HG03066 (cell line): ENCODE data around the gene DGKD.

Experiments used
- ATAC-seq: cut with Tn5 transposase; IDR thresholded peaks from one replicate; pipeline ENCODE4 v1.9.1; 2021; ENCODE audit warnings: low read depth; ENCODE audit not compliant: unreplicated experiment

DGKD gene

DNA sequence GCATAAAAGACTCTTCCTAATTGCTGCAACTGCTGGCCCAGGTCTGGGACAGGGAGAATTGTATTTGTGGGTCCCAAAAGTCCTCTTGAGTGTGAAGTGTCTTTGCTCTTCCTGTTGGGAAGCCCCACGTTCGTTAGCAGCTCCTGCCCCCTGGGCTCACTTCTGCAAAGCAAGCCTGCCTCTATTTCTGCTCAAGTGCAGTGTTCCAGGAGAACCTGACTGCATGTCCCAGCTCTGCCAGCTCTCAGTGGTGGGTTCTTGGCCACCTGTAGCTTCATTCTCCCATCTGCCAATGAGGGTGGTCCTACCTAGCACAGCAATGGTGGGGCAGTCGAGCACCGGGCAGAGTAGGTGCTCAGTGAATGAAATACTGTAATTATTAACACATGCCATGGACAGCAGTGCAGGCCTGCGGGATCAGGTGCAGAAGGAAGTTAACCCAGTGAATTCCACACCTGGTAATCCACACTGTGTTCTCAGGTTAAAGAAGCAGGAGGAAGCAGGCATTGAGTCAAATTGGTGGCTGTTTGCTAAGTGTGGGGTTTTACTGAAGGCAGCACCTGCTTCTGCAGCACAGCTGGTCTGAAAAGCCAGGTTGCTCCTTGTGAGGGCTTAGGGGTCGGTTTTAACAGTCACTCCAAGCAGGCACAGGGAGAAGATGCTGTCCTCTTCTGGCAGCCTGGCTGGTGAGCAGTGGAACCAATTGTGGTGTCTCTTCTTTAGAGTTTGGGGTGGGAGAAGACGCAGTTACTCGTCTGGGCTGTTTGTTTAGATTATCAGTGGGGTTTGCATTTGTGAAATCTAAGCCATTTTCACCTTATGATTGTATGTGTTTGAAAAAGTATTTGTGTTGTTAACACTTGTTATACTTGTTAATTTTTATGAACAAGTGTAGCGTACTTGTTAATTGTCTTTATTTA is 54.3 kb downstream of the DGKD start:
- ATAC-seq = no peak

DNA sequence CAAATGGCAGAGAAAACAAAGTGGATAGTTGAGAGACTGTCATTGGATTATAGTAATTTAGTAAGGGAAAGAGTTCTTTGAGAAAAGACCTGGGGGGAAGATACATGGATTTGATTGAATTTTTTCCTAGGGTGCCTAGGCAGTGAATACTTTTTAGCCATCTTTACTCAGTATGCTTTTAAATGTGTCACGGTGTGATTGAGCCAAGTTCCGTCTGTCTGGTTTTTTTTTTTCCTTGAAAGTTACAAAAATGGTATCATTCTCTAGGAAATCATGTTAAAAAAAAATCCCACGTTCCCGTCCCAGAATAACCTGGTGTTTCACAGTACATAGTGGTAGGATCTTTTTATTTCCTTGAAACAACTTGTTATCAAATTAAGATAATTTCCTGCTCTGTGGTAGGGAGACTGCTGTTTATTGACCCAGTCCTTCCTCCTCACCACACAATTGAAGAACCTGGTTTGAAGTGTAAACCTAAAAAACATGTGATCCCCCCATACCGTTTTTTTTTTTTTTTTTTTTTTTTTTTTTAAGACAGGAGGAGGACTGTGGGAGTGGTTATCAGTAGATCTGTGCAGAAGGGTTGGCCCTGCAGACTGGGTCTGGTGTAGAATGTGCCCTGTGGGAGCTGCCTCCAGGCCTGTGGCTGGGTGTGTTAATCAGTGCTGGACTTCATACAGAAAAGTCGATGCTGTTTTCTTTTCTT is 55.1 kb downstream of the DGKD start:
- no peak for ATAC-seq

DNA sequence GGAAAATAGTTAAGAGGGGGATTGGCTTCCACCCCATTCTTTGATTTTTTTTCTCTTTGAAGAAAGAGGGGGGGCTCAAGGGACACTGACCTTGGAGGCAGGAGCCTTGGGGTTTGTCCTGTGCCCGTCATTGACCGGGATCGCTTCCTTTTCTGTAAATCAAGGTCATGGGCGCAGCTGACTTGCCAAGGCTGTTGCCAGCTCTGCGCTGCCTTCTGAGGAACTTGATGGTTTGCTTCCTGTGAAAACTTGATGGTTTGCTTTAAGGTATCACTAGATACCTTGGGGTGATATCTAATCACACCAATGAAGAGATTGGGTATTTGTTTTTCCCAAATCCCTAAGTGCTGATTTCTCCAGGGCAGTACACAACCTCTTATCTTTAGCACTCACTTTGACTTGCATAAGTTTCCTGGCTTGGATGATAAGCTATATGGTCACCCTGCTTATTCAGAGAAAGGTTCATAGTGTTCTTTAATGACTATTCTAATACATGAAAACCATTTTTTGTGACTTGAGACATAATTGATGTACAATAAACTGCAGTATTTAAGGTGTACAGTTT is 56.0 kb downstream of the DGKD start:
- no peak for ATAC-seq

DNA sequence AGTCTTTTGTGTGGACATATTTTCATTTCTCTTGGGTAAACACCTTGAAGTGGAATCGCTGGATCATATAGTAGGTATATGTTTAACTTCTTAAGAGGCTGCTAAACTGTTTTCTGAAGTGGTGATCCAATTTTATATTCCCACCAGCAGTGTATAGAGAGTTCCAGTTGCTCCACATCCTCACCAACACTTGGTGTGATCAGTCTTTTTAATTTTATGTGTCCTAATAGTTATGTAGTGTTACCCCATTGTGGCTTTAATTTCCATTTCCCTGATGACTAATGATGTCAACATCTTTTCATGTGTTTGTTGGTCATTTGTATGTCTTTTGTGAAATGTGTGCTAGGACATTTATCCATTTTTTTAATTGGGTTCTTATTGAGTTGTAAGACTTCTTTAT is 56.9 kb downstream of the DGKD start:
- no peak for ATAC-seq

DNA sequence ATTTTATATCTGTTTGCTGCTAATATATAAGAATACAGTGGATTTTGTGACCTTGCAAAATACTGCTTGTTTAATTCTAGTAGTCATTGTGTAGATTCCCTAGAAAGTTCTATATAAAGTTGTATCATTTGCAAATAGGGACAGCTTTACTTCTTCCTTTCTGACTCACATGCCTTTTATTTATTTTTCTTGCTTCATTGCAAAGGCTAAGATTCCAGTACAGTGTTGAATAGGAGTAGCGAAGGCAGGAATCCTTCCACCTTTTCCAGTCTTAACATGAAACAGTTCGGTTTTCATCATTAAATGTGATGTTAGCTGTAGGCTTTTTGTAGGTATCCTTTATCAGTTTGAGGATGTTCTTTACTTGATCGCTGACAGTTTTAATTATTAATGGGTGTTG is 58.1 kb downstream of the DGKD start:
- ATAC-seq = no peak

DNA sequence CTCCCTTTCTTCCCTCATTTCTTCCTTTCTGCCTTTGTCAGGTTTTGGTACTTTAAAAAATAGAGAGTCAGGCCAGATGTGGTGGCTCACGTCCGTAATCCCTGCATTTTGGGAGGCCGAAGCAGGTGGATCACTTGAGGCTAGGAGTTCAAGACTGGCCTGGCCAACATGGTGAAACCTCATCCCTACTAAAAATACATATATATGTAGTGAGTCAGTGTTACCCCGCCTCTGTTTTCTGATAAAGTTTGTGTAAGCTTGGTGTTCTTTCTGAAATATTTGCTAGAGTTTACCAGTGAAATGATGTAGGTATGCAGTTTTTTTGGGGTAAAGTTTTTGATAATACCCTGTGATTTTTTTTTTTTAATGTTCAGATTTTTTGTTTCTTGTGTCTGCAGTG is 58.8 kb downstream of the DGKD start:
- ATAC-seq = no peak

DNA sequence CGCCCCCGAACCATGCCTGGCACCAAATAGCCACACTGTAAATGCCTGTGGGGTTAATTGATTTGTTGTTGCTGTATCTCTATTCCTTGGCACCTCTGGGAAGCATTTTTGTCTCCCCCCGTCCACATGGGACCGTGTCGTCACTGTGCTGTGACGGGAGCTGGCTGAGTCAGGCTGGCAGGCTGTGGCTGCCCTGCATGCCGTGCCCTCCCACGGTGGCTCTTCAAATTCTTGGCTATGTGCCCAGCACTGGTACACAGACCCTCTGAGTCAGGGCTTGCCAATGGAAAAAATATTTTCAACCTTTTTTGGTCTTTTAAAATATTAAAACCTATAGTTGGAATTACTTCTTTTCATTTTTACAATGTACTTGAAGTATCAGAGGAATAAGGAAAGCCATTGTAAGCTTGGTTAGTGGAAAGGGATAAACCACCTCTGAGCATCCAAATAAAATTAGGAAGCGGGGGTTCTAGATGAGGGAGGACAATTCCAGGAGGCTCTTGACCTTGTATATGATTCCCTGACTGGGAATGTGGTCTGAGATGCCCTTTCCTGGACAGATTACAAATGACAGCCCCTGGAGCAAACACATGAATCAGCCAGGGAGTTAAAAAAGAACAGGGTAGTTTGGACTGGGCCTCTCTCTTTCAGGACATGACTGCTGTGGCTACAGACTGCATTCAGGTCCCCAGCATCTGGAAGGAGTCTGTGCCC is 59.4 kb downstream of the DGKD start:
- no peak for ATAC-seq

DNA sequence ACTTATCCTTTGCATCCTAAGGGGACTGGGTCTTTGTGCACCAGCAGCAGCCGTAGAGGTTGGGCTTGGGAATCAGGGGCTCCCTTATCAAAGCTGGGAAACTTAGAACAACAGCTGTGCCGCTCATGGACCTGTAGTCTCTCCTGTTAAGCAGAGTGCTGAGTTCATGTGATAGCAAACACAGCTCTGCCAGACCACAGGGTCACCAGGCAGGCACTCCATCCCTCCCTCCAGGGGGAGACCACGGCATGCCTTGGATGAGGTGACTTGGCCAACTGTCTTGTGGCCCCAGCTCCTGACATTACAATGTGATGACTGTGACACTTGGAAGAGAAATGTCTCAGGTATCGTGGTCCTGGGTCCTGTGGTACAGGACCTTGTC is 60.0 kb downstream of the DGKD start:
- no peak for ATAC-seq

DNA sequence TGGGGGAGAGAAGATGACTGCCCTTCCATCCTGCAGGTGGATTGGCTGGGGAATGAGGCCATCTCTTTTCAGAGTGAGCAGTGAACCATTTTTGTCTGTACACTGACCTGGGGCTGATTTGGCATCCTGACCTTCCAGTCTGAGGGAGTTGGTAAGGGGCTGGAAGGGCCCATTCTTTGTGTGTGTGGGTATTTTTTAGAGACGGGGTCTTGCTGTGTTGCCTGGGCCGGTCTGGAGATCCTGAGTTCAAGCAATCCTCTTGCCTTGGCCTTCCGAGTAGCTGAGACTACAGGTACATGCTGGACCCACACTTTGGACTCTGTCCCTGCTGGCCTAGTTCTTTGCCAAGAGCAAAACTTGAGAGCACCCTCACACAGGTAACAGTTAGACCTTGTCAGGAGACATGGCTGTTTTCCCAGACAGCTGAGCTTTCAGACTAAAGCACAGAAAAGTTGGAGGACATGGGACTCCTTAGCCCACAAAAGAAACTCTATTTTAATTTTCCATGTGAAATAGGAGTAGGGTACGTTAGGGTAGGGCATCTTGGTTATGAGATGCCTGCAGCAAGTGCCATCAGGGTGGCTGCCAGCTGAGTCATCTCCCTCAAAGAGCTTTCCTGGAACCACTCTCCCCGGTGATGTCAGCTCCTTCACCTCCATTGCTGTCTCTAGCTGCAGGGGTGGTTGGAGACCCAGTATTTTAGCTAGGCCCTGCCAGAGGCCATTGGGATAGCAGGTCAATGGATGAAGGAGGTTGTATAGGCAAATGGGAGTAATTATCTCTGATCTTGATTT is 60.7 kb downstream of the DGKD start:
- no peak for ATAC-seq

DNA sequence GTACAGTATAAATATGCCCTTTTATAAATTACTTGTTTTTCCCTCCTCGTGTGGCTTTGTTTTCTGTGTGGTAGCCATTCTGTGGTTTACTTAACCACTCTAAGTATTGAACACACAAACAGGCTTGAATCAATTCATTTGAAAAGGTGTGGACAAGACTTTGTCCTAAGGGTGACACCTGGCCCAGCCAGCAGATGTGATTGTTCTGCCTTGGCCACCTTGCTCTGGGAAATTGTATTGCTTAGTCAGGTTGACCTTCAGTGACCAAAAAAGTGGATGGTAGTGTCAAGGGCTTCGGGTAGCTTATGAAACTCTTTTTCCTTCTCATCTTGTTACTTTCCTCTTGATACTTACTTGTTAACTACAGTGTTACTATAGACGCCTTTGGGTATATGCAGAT is 61.9 kb downstream of the DGKD start:
- no peak for ATAC-seq

DNA sequence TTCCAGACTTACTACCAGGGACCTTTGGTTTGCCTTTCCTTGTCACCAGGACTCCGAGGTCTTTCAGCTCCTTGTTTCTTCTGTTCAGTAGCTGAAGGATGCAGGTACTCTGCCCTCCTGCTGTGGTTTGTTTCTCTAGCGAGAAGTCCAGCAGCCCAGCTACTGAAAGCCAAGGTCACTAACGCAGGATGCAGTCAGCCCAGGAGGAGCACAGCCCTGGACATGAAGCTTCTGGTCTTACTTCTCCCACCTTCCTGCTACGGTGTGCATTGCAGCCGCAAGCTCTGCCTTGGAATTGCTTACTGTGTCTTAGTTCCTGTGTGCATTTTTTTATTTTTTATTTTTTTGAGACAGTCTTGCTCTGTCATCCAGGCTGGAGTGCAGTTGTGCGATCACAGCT is 62.4 kb downstream of the DGKD start:
- no peak for ATAC-seq

DNA sequence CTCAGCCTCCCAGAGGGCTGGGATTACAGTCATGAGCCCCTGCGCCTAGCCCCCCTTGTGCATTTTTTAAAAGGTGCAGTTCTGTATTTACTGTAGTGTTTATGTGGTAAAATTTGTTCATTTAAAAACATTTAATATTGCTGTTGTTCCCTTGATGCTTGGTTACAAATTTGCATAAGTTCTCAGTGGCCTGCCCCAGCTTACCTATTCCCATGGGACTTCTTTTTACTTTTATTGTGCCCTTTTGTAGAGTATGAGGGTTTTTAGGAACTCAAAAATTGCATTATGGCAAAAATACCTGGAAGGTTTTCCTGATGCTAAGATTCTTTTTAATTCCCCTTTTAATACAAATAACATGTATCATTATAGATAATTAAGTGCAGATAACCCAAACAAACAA is 63.0 kb downstream of the DGKD start:
- ATAC-seq = no peak

DNA sequence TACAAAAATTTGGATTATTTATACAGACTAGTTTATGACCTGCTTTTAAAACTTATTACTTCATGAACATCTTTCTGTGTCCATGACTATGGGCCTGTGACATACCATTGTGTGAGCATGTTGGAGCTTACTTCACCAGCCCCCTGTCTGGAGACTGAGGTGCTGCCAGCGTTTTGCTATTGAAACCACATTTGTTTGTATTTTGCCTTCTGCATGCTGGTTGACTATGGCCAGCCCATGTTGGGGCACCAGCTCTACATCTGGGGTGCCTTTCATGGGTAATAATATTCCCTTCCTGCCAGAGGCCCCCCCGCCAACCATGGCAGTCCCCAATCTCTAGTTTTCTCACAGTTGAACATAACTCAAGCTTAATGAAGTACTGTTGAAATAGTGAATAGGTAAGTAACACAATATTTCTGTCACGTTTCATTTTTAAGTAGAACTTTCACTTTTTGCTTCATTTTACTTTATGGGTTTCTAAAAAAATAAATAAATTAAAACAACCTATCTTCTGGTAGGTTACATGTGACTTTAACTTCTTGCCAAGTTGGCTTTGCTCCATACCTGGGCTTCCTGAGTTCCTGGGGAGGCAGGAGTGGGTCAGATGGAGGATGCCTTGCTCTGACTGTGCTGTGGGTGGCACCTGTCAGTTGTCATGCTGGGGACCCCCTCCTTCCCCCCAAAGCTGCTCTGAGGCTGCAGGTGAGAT is 63.9 kb downstream of the DGKD start:
- no peak for ATAC-seq

DNA sequence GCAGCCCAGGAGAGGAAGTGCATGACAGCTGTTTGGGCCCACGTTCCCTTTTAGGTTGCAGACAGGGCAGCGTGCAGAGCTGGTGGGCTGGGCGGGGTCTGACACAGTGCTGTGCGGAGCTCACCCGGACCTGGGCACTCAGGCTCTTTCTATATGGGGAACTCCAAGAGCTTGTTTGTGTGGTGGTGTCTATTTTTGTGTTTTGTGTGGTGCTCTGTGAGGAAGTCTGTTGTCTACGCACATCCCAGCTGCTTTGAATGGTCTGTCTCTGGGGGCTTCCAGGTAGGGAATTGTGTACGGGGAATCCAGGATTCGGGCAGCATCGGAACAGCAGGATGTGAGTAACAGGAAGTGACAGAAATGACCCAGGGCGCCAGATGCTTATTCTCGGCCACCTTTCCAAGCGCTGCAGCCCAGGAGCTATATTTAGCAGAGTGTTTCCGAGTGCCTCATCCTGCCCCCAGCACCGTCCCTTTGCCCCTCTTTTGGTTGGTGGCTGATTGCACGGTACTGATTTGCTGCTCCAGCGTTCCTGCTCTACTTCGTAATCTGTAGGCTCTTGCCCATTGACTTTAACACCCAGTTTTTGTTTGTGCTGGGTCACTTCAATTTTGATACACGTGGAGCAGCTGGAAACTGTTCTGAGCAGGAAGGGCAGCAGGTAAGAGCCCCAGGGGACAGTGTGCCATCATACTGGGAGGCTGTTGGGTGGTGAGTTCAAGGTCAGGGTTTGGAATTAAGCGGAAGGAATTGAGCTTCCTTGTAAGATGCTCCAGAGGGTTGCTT is 64.7 kb downstream of the DGKD start:
- peak; percentile 43 for ATAC-seq

DNA sequence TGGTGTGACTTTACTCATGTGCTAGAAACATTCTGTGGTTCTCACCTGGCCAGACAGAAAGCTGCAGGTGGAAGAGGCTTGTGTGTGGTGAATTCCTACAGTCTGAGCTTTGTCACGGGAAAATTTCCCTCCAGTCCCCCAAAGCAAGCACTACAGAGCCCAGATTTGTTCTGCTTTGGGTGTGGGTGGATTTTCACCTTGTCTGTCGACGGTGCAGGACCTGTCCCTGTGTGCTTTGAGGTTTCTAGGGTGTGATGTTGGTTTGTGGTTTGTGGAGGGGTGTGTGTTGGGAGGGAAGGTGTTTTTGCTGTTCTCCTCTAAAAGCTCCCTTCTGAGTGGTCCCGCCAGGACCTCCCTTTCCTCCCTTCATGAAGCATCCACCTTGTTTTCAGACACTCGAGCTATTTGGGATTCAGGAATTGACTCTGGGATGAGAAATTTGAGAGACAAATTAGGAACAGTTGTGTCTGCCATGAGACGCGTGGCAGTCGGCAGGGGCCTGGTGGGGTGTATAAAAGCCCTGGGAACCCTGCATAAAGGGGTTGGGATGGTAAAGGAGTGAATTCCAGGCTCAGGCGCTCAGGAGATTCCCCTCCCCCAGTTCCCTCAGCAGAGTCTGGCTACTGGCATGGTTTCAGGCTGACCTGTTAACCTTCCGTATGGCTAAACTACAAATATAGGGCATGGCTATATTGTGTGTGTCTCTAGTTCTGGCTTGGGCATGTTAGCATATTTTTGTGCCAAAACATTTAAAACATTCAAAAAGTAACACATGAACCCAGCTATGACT is 65.5 kb downstream of the DGKD start:
- ATAC-seq = no peak

DNA sequence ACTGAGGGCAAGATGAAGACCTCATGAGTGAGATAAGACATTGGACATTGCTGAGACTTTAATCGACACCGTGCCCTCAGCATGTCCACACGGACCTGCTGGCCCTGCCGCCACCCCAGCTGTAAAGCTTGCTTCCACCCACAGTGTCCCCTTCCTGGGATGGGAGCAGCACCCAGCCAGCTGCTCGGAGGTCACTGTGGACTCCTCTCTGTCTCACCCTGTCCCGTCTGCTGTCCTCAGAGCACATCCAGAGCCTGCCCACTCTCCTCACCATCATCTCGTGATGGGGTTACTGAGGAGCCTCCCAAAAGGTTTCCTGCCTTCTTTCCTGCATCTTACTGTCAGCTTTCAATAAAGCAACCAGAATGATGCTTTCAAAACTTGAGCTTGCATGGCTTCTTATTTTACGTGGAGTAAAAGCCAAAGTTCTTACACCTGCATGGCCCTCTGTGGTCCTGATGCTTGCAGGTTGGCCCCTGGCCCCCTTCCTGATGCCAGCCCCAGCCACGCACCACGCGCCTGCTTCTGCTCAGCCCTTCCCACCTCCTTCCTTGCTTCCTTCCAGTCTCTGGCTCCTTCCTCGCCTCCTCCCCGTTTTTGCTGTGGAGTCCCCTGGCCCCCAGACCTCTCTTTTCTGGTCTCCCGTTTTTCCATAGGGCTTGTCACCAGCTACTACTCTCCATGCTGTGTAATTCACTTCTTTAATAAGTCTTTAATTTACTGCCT is 67.0 kb downstream of the DGKD start:
- no peak for ATAC-seq

DNA sequence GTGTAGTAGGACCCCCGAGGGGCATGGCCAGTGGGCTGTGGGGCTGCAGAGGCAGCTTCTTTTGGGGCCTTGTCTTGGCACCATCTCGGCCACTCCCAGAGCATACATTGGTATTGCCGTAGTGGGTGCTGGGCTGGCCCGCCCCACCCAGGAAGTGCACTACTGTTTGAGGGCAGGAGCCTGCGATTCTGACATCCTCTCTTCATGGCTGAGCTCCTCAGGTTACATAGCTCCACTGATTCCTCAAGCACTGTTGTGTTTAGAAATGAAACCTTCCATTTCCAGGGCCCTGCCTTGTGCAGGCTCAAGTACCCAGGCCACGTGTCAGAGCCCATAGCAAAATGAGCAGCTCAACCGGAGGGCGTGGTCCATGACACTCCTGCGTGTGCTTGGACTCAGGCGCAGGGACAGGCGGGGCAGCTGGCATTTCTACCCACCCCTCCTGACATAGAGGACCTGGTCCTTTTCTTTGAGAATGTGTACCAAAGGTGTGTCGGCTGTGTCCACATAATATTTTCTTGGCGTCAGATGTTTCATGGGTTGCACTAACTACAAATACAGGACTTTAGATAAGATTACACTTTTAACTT is 67.9 kb downstream of the DGKD start:
- ATAC-seq = peak; percentile 49
